Stimulated activated CD4-positive, alpha-beta T cell treated with anti-CD3 and anti-CD28 coated beads, Interleukin-2, amount 100 ng/mL, for 4 hours (primary cell): Measurements from ENCODE around the gene BAIAP2L2.
"Not testable (repeated sequence)": the region's sequence is repeated elsewhere in the genome, so short reads cannot be mapped to it uniquely, and the experiment has no call there.

Experiments
- DNase-seq: peaks from one replicate; pipeline ENCODE4 v3.0.0-alpha.2; 2020; ENCODE audit warnings: low read depth

Gene BAIAP2L2

GRCh38 chr22:38110008-38110862 is at the start of gene BAIAP2L2:
TSS of gene BAIAP2L2 (minus strand) at chr22:38110684. CDS start at chr22:38110525, 159 bp downstream.
- DNase-seq = no peak

- DNase-seq = no peak
Measured at GRCh38 chr22:38155703-38156102, 45.2 kb upstream of the BAIAP2L2 start.

GRCh38 chr22:38154563-38154915 is 44.1 kb upstream of the BAIAP2L2 start:
- not testable (repeated sequence) for DNase-seq

- DNase-seq = no peak
Measured at GRCh38 chr22:38153821-38154562, 43.5 kb upstream of the BAIAP2L2 start.

- DNase-seq = no peak
Measured at GRCh38 chr22:38151126-38151500, 40.6 kb upstream of the BAIAP2L2 start.

GRCh38 chr22:38148245-38148644 is 37.8 kb upstream of the BAIAP2L2 start:
- DNase-seq = no peak

- not testable (repeated sequence) for DNase-seq
Measured at GRCh38 chr22:38146166-38146565, 35.7 kb upstream of the BAIAP2L2 start.

GRCh38 chr22:38144025-38144405 is 33.5 kb upstream of the BAIAP2L2 start:
- no peak for DNase-seq

GRCh38 chr22:38142606-38143005 is 32.1 kb upstream of the BAIAP2L2 start:
- no peak for DNase-seq

- DNase-seq = no peak
Measured at GRCh38 chr22:38141217-38141973, 30.9 kb upstream of the BAIAP2L2 start.

GRCh38 chr22:38139901-38140300 is 29.4 kb upstream of the BAIAP2L2 start:
- DNase-seq = no peak

- DNase-seq = no peak
Measured at GRCh38 chr22:38138961-38139360, 28.5 kb upstream of the BAIAP2L2 start.

GRCh38 chr22:38137876-38138687 is 27.6 kb upstream of the BAIAP2L2 start:
- no peak for DNase-seq

GRCh38 chr22:38136607-38137006 is 26.1 kb upstream of the BAIAP2L2 start:
- DNase-seq = no peak

GRCh38 chr22:38135133-38135706 is 24.7 kb upstream of the BAIAP2L2 start:
- no peak for DNase-seq

- no peak for DNase-seq
Measured at GRCh38 chr22:38133331-38133730, 22.8 kb upstream of the BAIAP2L2 start.

GRCh38 chr22:38132794-38133193 is 22.3 kb upstream of the BAIAP2L2 start:
- no peak for DNase-seq

- DNase-seq = no peak
Measured at GRCh38 chr22:38132136-38132535, 21.7 kb upstream of the BAIAP2L2 start.

GRCh38 chr22:38131399-38131798 is 20.9 kb upstream of the BAIAP2L2 start:
- DNase-seq = no peak

GRCh38 chr22:38129856-38130255 is 19.4 kb upstream of the BAIAP2L2 start:
- DNase-seq = no peak

- DNase-seq = no peak
Measured at GRCh38 chr22:38129021-38129420, 18.5 kb upstream of the BAIAP2L2 start.
